ENCODE results near the gene OR5AP2.
"Not testable (repeated sequence)": the region's sequence is repeated elsewhere in the genome, so short reads cannot be mapped to it uniquely, and the experiment has no call there.

Gene OR5AP2

DNA sequence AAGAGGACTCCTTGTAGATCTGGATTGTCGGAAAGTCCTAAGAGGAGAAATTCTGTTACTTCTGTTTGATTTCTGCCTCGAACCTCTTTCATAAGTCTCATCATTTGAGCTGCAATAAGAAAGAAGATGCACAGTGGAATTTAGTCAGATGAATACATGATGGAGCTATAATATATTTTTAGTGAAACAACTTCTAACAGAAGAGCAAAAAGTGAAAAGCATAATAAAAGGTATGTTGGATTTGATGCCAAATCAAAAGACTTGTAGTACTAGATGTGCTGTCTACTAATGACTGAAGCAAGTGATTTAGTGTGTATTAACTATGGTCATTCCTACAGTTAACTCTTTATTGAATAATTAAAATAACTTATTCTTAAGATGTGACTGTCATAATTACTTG lies at the start of gene OR5AP2:
Gene OR5AP2 (minus strand): TSS at position 101 of the 400 bp plus-strand sequence. CDS start 0 bp downstream, at position 101.
- DNase-seq, result no peak

DNA sequence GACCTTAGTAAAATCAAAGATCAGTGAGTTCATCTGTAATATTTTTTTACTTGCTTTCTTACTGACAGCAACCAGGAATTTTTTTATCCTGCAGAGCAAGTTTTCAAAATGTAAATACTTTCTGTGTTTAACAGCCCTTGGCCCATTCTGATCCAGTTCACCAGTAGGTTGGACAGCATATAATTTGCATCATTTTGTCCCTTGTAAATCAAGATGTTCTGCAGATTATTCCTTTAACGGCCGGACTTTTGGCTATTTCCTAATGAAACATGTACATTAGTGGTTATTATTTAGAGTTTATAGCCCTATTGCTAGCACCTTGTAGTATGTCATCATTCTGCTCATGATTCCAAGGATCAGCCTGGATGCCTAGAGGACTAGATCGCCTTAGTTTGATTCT lies 48.9 kb upstream of the OR5AP2 start:
- not testable (repeated sequence) for DNase-seq

DNA sequence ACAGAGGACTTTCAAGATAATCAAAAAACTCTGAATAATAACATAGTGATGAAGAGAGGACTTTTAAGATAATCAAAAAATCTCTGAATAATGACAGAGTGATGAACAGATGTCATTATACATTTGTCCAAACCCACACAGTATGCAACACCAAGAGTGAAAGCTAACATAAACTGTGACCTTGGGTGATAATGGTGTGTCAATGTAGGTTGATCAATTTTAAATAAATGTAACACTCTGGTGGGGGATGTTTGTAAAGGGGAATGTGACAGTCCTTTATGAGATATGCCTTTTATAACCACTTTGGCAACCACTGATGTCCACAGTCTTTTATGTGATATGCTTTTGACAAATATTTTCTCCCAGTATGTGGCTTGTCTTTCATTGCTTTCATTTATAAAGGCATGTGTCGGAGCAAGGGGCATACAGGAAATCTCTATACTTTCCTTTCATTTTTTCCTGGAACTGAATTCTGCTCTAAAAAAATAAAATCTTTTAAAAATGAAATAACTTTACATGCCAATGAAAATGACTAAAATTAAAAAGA lies 46.4 kb upstream of the OR5AP2 start:
- no peak for DNase-seq

DNA sequence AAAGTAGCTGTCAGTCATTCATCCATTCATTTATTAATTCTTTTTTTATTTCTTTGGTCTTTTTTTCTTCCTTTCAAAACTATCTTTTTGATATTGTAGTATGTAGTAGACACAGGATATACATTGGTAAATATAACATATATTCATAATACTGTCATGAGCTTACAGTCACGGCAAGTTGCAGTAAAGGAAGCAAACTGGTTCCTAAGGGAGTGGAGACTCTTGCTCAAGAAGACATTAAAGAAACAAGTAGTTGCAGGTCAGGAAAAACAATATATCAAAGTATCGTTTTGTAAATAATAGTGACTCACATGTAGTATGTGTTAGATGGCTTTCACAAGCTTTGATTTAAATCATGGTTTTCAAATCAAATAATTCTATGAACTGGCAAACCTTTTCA lies 28.7 kb upstream of the OR5AP2 start:
- no peak for DNase-seq

DNA sequence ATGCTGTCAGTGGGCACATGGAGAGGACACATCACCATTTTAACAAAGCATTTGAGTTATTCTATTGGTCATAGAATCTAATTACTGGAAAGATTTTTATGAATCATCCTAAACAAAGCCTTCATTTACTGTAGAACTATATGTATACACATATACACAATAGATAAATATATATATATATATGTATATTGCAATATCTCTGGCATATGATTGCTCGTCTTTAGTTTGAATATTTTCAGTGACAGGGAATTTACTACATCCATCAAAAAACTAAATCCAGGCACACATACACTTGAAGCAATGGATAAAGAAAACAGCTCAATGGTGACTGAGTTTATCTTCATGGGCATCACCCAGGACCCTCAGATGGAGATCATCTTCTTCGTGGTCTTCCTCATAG lies 21.1 kb upstream of the OR5AP2 start, which contains the start of gene OR5AR1:
Gene OR5AR1 (plus strand): TSS at position 301 of the 400 bp plus-strand sequence. CDS start 0 bp downstream, at position 301.
- no peak for DNase-seq

DNA sequence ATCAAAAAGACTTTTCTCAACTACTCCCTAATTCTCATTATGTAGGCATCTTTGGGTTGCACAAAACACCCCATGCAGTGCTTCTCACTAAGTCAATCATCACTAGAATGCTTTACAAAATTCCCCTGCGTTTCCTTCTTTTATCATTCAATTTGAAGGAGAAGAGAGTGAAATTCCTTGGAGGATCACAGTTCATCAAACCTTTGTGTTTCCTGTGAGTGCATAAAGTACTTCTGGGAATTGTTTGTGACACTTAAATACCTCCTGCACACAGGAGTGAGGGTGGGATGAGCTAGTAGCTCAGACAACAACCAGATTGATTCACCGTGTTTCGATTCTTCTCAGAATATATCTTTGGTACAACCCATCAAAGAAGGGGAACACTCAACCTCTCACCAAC lies 17.5 kb upstream of the OR5AP2 start:
- DNase-seq, result no peak

DNA sequence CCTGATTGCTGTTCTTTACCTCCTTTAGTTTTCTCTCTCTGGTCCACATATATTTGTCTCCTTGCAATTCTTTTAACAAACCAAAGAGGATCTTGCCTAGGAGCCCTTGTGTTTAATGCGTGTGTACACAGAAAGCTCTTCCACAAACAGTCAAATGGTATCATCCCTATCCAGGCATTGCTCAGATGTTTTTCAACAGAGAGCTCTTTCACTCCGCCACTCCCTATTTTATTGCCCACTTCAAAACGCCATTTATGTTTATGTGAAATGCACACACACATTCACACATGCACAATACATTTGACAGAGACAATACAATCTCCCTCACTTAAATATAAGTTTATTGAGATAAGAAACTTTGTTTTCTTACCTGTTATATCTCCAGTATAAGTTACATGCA lies 4.7 kb downstream of the OR5AP2 start:
- no peak for DNase-seq

DNA sequence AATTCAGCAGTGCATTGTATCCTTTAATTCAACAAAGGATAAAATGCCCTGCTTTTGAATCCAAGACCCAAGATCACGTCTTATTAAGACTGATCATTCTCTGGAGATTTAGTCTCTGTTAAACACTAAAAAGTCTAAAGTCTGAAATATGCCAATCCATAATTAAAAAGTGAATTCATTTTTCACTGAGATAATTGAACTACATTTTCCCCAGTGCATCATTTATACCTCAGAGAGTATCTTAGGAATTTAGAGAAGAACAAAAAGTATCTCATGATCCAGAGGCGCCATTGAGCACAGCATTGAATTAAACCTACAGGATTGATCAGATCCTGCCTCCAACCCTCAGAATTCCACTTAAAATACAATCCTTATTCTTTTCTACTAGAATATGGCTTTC lies 5.4 kb downstream of the OR5AP2 start:
- no peak for DNase-seq

DNA sequence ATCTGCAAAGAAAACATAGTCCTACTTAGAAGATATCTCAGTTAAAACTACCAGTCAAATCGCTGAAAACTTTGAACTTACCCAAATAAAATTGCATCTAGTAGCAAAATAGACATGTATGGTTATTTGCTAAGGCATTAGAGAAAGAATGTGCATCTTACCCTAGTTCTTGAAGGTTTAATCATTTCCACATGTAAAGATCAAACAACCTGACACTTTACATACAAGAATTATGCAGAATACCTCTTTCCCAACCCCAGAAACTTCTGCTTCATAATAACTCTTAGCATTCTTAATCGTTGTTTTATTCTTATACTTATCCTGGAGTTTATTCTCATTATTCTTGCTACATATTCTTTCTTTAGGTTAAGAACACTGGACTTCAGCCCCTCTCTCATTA lies 9.9 kb downstream of the OR5AP2 start:
- no peak for DNase-seq

DNA sequence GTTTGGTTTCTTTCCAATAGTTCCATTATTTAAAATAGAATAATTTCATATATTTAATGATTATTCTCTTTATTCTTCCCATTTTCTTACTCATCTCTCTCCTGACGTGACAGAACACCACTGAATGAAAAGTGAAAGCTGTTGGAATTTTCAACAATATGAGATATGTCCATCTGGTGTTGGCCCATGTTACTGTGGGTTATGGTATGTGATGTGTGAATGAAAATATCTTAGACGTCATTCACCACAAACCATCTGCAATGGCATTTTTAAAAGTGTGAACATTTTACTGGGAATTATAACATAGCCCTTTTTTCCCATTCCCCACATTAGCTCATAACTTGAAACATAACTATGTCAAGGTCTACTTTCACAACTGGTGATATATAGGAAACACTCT lies 16.3 kb downstream of the OR5AP2 start:
- no peak for DNase-seq

DNA sequence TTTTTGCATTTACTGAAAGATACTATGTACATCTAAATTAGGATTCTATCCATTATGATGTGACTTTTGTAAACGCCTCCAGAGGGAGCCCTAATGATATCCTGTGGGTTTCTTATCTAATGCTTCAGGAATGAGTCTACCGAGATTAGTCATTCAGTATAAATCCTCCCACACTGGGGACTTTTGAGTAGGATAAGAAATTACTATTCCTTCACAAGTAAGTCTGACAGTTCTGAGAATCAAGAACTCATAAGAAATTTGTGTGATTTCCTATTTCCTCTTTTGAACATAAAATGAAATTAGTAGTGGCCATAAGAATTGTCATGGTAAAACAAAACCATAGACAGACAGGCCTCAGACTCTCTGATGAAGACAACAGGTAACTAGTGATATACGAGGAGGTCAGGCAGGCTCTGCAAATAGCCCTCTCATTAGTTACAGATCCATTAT lies 17.6 kb downstream of the OR5AP2 start:
- no peak for DNase-seq

DNA sequence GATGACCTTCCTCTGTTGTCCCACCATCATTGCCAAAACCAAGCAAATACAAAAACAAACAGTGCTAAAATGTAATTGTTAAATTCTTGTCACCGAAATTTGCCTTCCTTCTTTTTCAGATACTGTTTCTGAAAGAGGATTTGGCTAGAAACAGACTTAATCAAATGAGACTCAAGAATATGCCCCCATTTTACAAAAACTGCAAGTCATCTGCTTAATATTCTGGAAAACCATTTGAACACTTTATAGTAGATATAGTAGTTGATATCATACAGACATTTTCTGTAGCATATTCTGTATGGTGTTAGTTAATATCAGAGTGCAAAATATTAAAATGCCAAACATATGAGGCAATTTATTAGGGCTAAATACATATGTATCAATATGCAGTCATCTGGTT lies 31.1 kb downstream of the OR5AP2 start:
- DNase-seq, result no peak

DNA sequence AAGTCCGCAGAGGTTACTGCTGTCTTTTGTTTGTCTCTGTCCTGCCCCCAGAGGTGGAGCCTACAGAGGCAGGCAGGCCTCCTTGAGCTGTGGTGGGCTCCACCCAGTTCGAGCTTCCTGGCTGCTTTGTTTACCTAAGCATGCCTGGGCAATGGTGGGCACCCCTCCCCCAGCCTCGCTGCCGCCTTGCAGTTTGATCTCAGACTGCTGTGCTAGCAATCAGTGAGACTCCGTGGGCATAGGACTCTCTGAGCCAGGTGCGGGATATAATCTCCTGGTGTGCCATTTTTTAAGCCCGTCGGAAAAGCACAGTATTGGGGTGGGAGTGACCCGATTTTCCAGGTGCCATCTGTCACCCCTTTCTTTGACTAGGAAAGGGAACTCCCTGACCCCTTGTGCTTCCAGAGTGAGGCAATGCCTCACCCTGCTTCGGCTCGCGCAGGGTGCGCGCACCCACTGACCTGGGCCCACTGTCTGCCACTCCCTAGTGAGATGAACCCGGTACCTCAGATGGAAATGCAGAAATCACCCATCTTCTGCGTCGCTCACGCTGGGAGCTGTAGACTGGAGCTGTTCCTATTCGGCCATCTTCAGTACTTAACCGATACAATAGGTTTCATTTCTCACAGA lies 50.0 kb downstream of the OR5AP2 start:
- DNase-seq, result not testable (repeated sequence)

Measured in activated CD4-positive, alpha-beta T cell treated with anti-CD3 and anti-CD28 coated beads for 4 hours (primary cell).